ENCODE results near the gene PHF3. TPM values are rescaled to one million over a fixed set of nuclear protein-coding genes. Genes with fewer than 3 reads are reported as not detected.

Gene PHF3
- total RNA-seq, 1 donor from 2014 or later, result 56.7 TPM

- H3K36me3 Mint-ChIP-seq (ENCODE audit: low read depth), result no peaks in the 10 kb centered on the region
- TF ChIP-seq CTCF (IDR thresholded peaks at IDR 0.05), result no peak
- peaks cover 4% of the 10 kb centered on the region for H3K9me3 Mint-ChIP-seq
- no peak overlapping the region for H3K27ac Mint-ChIP-seq
- no peaks in the 10 kb centered on the region for H3K27me3 Mint-ChIP-seq
- ATAC-seq (ENCODE audit: low read depth), result no peak
- H3K4me1 Mint-ChIP-seq, result no peaks in the 10 kb centered on the region
- ChIA-PET POLR2A (no interaction called here), CTCF (no interaction called here)
- no peak overlapping the region for H3K4me3 Mint-ChIP-seq
- no peak for DNase-seq
- intact Hi-C loops (cut with micrococcal nuclease), result no loop called here
These were observed 24.7 kb upstream of the PHF3 start for GRCh38 chr6:63610944-63611343.

DNA sequence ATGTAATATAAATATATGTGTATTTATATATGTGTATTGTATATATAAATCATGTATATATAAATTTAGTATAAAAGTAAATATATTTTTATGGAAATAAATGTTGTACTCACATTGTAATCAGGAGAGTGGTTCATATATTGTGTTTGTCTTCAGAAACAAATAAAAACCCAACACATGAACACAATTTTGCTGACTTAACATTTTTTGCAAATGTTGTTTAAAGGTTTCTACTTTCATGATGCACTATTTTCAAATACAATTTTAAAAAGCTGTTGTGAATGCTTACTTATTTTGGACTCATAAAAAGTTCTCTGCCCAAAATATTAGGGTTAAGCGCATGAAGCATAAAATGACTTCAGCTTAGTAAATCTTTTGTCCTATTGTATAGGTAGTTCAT is 24.0 kb upstream of the PHF3 start:
- ChIA-PET CTCF (interaction anchor here (0.7 kb wide), 1 partner anchor 50 kb away, joined by 3 read pairs; no protein-coding TSS in a partner anchor), POLR2A (no interaction called here)

GRCh38 chr6:63615590-63615989 is 20.0 kb upstream of the PHF3 start:
- CTCF ChIA-PET, result no interaction called here
- no peak overlapping the region for H3K27ac Mint-ChIP-seq
- no peak for TF ChIP-seq CTCF (IDR thresholded peaks at IDR 0.05)
- intact Hi-C loops (cut with micrococcal nuclease), result no loop called here
- H3K36me3 Mint-ChIP-seq (ENCODE audit: low read depth), result no peaks in the 10 kb centered on the region
- H3K4me3 Mint-ChIP-seq, result no peak overlapping the region
- ATAC-seq (ENCODE audit: low read depth), result no peak
- no peak for DNase-seq
- H3K27me3 Mint-ChIP-seq, result peaks cover 13% of the 10 kb centered on the region
- H3K9me3 Mint-ChIP-seq, result no peaks in the 10 kb centered on the region
- POLR2A ChIA-PET, result no interaction called here
- H3K4me1 Mint-ChIP-seq, result no peaks in the 10 kb centered on the region

More for the DNA sequence above, 24.0 kb upstream of the PHF3 start:
- Mint-ChIP-seq H3K27ac (no peak overlapping the region), H3K4me1 (no peaks in the 10 kb centered on the region), H3K4me3 (no peak overlapping the region), H3K9me3 (peaks cover 4% of the 10 kb centered on the region), H3K27me3 (no peaks in the 10 kb centered on the region), H3K36me3 (ENCODE audit: low read depth) (no peaks in the 10 kb centered on the region)
- DNase-seq (no peak), ATAC-seq (ENCODE audit: low read depth) (no peak)
- TF ChIP-seq CTCF (IDR thresholded peaks at IDR 0.05), result no peak
- intact Hi-C loops (cut with micrococcal nuclease), result no loop called here

DNA sequence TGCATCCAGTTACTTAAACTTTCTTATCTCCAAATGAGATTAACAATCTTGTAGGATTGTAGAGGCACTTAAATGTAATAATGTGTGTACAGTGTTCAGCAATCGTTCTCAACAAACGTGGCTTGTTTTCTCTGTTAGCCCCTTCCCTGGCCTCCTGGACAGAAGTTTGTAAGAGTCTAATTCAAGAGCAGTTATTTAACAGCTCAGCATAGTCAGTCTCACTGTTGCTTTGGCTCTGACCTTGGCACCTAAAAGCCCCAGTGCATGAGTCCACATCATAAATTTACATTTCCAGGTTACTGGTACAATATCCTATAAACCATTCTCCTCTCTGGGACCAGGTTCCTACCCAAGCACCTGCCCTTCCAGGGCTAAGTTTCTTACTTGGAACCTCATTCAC is 11.5 kb upstream of the PHF3 start:
- POLR2A ChIA-PET, result no interaction called here
- intact Hi-C loops (cut with micrococcal nuclease), result no loop called here
- Mint-ChIP-seq H3K27me3 (peaks cover 22% of the 10 kb centered on the region), H3K27ac (no peak overlapping the region), H3K36me3 (ENCODE audit: low read depth) (no peaks in the 10 kb centered on the region), H3K4me1 (no peaks in the 10 kb centered on the region), H3K9me3 (no peaks in the 10 kb centered on the region), H3K4me3 (no peak overlapping the region)
- CTCF ChIA-PET, result no interaction called here
- TF ChIP-seq CTCF (IDR thresholded peaks at IDR 0.05), result no peak
- no peak for ATAC-seq (ENCODE audit: low read depth)
- no peak for DNase-seq

DNA sequence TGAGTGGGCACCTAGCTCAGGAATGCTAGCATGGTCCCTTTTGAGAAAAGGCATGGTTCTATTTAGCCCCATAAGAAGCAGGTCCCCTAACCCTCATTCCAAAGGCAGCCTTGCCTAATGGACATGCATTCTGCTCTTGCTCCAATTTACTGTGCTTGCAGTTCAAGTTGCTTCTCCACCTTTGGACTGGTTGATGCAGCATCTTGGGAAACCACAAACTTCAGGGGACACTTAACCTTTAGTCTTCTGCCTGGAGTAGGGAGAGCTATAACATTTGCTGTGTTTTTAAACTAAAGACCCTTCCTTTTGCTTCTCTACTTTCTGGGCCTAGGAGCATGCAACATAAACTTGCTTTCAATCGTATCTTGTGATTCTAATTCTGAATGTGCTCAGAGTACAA is 5.1 kb upstream of the PHF3 start:
- ChIA-PET POLR2A (no interaction called here), CTCF (no interaction called here)
- ATAC-seq (ENCODE audit: low read depth) (no peak), DNase-seq (no peak)
- intact Hi-C loops (cut with micrococcal nuclease), result no loop called here
- Mint-ChIP-seq H3K36me3 (ENCODE audit: low read depth) (peaks cover 3% of the 10 kb centered on the region), H3K9me3 (no peaks in the 10 kb centered on the region), H3K4me1 (peaks cover 6% of the 10 kb centered on the region), H3K4me3 (no peak overlapping the region), H3K27me3 (peaks cover 4% of the 10 kb centered on the region), H3K27ac (no peak overlapping the region)
- TF ChIP-seq CTCF (IDR thresholded peaks at IDR 0.05), result no peak

Data from activated B cell treated with CpG ODN at 0.5 μM for 24 hours (primary cell).